HCT116 (cell line): ENCODE data around the gene FOXR1. TPM values are rescaled to one million over a fixed set of nuclear protein-coding genes. Genes with fewer than 3 reads are reported as not detected.
"Not testable (repeated sequence)": the region's sequence is repeated elsewhere in the genome, so short reads cannot be mapped to it uniquely, and the experiment has no call there.

Experiments
- ATAC-seq: fragments of 200-7000 bp; cut with Tn5 transposase; 2 replicates; pipeline ENCODE4 v1.9.1; 2020; ENCODE audit warnings: mild to moderate bottlenecking, moderate library complexity
- BruUV-seq: library from RNA; stranded (reverse); fragments of 400-500 nt; replicated peaks from 2 replicates; lab custom pipeline; 2021; lab: Mats Ljungman, UMichigan
- CTCF ChIA-PET: fragments of 300-600 bp; sonication (Branson Sonifier 250); formaldehyde crosslinking; loops from one replicate; lab custom pipeline; 2021; ENCODE audit warnings: antibody characterized with exemption; lab: Charles Lee
- POLR2A ChIA-PET: fragments of 300-600, 350-600 bp; sonication (Branson Sonifier 250); formaldehyde crosslinking; loops from one replicate; lab custom pipeline; 2021; ENCODE audit warnings: antibody characterized with exemption; lab: Charles Lee
- RAD21 ChIA-PET, 2 experiments: fragments of 300-600 bp; sonication (Branson Sonifier 250); formaldehyde crosslinking; loops; one replicate each; lab custom pipeline; 2023; ENCODE audit warnings: low total read pairs in 2 of 2; ENCODE audit not compliant: uncharacterized antibody in 2 of 2, unreplicated experiment in 2 of 2, low non-redundant PET in 1 of 2; lab: Charles Lee
- DNase-seq: peaks from one replicate; pipeline ENCODE4 v3.0.0-alpha.2; 2010; ENCODE audit warnings: low read depth, low spot score
- H2AFZ ChIP-seq: fragments of 200-600 bp; shearing (Covaris generic), sonication (generic); 2 replicates; pipeline ENCODE4 v1.6.1; 2017; ENCODE audit warnings: low read depth, mixed run types, mixed read lengths, antibody characterized with exemption, low read length; ENCODE audit not compliant: poor library complexity, severe bottlenecking
- H3K27ac ChIP-seq: 2 replicates; pipeline ENCODE4 v1.5.1; 2012; ENCODE audit warnings: low read depth, low read length
- H3K27me3 ChIP-seq: fragments of 200-600 bp; sonication (generic); 2 replicates; pipeline ENCODE4 v1.6.1; 2016; ENCODE audit warnings: mixed run types, low read length, mixed read lengths; ENCODE audit not compliant: insufficient read depth
- H3K36me3 ChIP-seq, 2 experiments: fragments of 200-500 bp in 1 of 2; fragments of 200-600 bp in 1 of 2; sonication (Bioruptor generic) in 1 of 2; sonication (generic) in 1 of 2; 2 replicates each; pipeline versions ENCODE4 v1.5.1 to v1.6.1; 2014 to 2016; ENCODE audit warnings: low read length in 2 of 2, inconsistent platforms in 1 of 2, mixed read lengths in 1 of 2, mixed run types in 1 of 2; ENCODE audit not compliant: insufficient read depth in 2 of 2, control insufficient read depth in 1 of 2
- H3K4me1 ChIP-seq, 2 experiments: fragments of 200-600 bp in 1 of 2; sonication (generic) in 1 of 2; 2 replicates each; pipeline versions ENCODE4 v1.5.1 to v1.6.1; 2012 to 2017; ENCODE audit warnings: low read length in 2 of 2, inconsistent platforms in 1 of 2, mild to moderate bottlenecking in 1 of 2, mixed read lengths in 1 of 2, mixed run types in 1 of 2, moderate library complexity in 1 of 2; ENCODE audit not compliant: insufficient read depth in 2 of 2, control insufficient read depth in 1 of 2
- H3K4me2 ChIP-seq: fragments of 200-600 bp; sonication (generic); 2 replicates; pipeline ENCODE4 v1.6.1; 2017; ENCODE audit warnings: mixed run types, low read length, mixed read lengths
- H3K4me3 ChIP-seq, 2 experiments: fragments of 200-600 bp in 1 of 2; sonication (generic) in 1 of 2; replicated peaks in 1 of 2; 2 replicates each; pipeline ENCODE4 v1.5.1; 2011 to 2016; ENCODE audit warnings: low read length in 2 of 2, control low read depth in 1 of 2, low read depth in 1 of 2, mild to moderate bottlenecking in 1 of 2, mixed read lengths in 1 of 2, mixed run types in 1 of 2
- H3K79me2 ChIP-seq: fragments of 200-600 bp; sonication (generic); 2 replicates; pipeline ENCODE4 v1.6.1; 2017; ENCODE audit warnings: mild to moderate bottlenecking, mixed run types, low read length, moderate library complexity, mixed read lengths; ENCODE audit not compliant: insufficient read depth
- H3K9ac ChIP-seq: fragments of 200-600 bp; sonication (generic); 2 replicates; pipeline ENCODE4 v1.6.1; 2016; ENCODE audit warnings: low read length, mixed read lengths
- H3K9me2 ChIP-seq: fragments of 200-600 bp; sonication (generic), shearing (Covaris generic); 2 replicates; pipeline ENCODE4 v1.6.1; 2017; ENCODE audit warnings: mixed run types, mild to moderate bottlenecking, moderate library complexity; ENCODE audit not compliant: insufficient read depth
- H3K9me3 ChIP-seq, 2 experiments: fragments of 200-500 bp in 1 of 2; fragments of 200-600 bp in 1 of 2; sonication (Bioruptor generic) in 1 of 2; sonication (generic) in 1 of 2; 2 replicates each; pipeline ENCODE4 v1.6.1; 2014 to 2017; ENCODE audit warnings: low read length in 2 of 2, mixed read lengths in 2 of 2, inconsistent platforms in 1 of 2, low read depth in 1 of 2, mild to moderate bottlenecking in 1 of 2, mixed run types in 1 of 2, moderate library complexity in 1 of 2; ENCODE audit not compliant: control insufficient read depth in 1 of 2, insufficient read depth in 1 of 2
- H4K20me1 ChIP-seq: fragments of 200-600 bp; sonication (generic), shearing (Covaris generic); 2 replicates; pipeline ENCODE4 v1.6.1; 2017; ENCODE audit warnings: mixed run types, mild to moderate bottlenecking, moderate library complexity; ENCODE audit not compliant: insufficient read depth
- EZH2phosphoT487 ChIP-seq: fragments of 200-600 bp; IDR thresholded peaks from 2 replicates; pipeline ENCODE4 v1.6.1; 2018; ENCODE audit warnings: antibody characterized with exemption, borderline replicate concordance
- POLR2AphosphoS5 ChIP-seq: IDR thresholded peaks from 2 replicates; pipeline ENCODE4 v1.6.1; 2011; ENCODE audit warnings: mild to moderate bottlenecking, low read depth, low read length, moderate library complexity
- SP1 ChIP-seq: IDR thresholded peaks from 2 replicates; pipeline ENCODE4 v1.6.1; 2012; ENCODE audit warnings: low read depth
- intact Hi-C: fragments of 100-400 bp; cut with micrococcal nuclease; formaldehyde crosslinking; loops from 2 replicates; pipeline ENCODE4 v1.10.0; 2022
- total RNA-seq: library from RNA; stranded (reverse); gene quantifications from one replicate; pipeline ENCODE4 v1.2.1, GENCODE V29; 2021; ENCODE audit not compliant: unreplicated experiment
- TF ChIP-seq, protein P1 (sequence below): IDR thresholded peaks from 2 replicates; pipeline ENCODE4 v1.6.1; 2012

FOXR1 gene
- total RNA-seq, 1 experiment from 2014 or later: not detected

DNA sequence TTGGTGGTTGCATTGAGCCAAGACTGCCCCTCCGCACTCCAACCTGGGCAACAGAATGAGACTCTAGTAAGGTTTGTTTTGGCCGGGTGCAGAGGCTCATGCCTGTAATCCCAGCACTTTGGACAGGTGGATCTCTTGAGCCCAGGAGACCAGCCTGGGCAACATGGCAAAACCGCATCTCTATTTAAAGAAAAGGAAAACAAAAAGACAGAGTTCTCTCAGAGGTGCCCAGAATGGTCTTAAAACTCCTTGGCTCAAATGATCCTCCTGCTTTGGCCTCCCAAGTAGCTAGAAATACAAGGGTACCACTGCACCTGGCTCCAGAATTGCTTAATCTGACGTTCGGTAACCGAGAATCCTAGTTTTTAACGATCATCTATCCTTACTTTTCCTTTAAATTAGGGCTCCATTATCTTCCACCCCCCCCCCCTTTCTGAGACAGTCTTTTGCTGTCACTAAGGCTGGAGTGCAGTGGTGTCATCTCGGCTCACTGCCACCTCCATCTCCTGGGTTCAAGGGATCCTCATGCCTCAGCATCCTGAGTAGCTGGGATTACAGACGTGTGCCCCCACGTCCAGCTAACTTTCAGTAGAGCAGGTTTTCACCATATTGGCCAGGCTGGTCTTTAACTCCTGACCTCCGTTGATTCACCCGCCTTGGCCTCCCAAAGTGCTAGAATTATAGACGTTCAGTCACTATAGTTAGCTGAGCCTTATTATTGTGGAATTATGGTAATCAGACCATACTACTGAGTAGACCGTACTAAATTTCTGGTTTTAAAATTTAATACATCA is 44.9 kb downstream of the FOXR1 start:
- Histone ChIP-seq H3K4me2 (peak overlapping the region; percentile 70), H3K9ac (peak overlapping the region; percentile 99), H4K20me1 (no peaks in the 10 kb centered on the region), H3K79me2 (peaks cover 62% of the 10 kb centered on the region), H3K27me3 (no peaks in the 10 kb centered on the region), H3K4me1 (peaks cover 18 to 29% of the 10 kb centered on the region in 2 experiments), H2AFZ (no peak overlapping the region), H3K9me2 (no peaks in the 10 kb centered on the region), H3K27ac (peak overlapping the region; percentile 96), H3K9me3 (no peaks in the 10 kb centered on the region), H3K36me3 (peaks cover 33 to 63% of the 10 kb centered on the region in 2 experiments), H3K4me3 (peak overlapping the region; percentile 72 to 91)
- ChIA-PET RAD21 (interaction anchor here in 1 of 2 experiments (0.7 kb wide), 1 partner anchor 306 kb away, joined by 6 read pairs; no protein-coding TSS in a partner anchor), CTCF (interaction anchor here (1.6 kb wide), 1 partner anchor 327 kb away, joined by 5 read pairs; no protein-coding TSS in a partner anchor), POLR2A (interaction anchor here (1.5 kb wide), 1 partner anchor 105 kb away, joined by 3 read pairs; the partner anchor contains the start of gene HINFP)
- DNase-seq (no peak), ATAC-seq (no peak)
- intact Hi-C loops: loop anchor here (5.0 kb wide), 1 partner anchor 104 kb away; no protein-coding TSS in a partner anchor
- TF ChIP-seq EZH2phosphoT487: no peak
- TF ChIP-seq SP1: no peak
- peak; percentile 14; the same call in 1 of the 2 replicates for TF ChIP-seq POLR2AphosphoS5
- TF ChIP-seq, protein P1, sequence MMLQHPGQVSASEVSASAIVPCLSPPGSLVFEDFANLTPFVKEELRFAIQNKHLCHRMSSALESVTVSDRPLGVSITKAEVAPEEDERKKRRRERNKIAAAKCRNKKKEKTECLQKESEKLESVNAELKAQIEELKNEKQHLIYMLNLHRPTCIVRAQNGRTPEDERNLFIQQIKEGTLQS: no peak
- no TSS peak for BruUV-seq

DNA sequence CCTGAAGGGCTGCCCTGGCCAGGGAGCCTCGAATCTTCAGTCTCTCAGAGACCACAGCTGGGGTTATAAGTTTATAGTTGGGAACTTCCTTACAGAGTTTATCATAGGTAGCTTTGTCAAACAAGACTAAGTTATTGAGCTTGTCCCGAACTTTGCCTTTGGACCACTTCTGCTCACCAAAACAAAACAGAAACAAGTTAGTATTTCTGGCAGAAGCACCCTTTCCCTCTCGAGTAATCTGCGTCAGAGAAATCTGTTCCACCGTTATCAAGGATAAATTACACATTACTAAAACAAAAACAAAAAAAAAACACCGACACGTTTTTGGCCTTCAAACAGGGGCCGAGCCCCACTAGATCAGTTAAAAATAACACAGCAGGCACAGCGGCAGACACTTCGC is 45.8 kb downstream of the FOXR1 start:
- BruUV-seq, H3K9me2 ChIP-seq, H4K20me1 ChIP-seq, CTCF ChIA-PET, H3K27me3 ChIP-seq, H3K9me3 ChIP-seq, RAD21 ChIA-PET, ATAC-seq, DNase-seq, POLR2A ChIA-PET, H2AFZ ChIP-seq: not testable (repeated sequence)
- intact Hi-C loops: loop anchor here (5.0 kb wide), 1 partner anchor 105 kb away; no protein-coding TSS in a partner anchor
- Histone ChIP-seq H3K4me3 (peak overlapping the region; percentile 72 to 91), H3K36me3 (peaks cover 34 to 62% of the 10 kb centered on the region in 2 experiments), H3K27ac (peak overlapping the region; percentile 96), H3K4me1 (peaks cover 18 to 29% of the 10 kb centered on the region in 2 experiments), H3K9ac (peak overlapping the region; percentile 99), H3K4me2 (peak overlapping the region; percentile 70), H3K79me2 (peaks cover 65% of the 10 kb centered on the region)
